CD4-positive, alpha-beta T cell treated with Interleukin-15 for 4 hours (primary cell): ENCODE data around the gene TNFAIP3.
"Not testable (repeated sequence)": the region's sequence is repeated elsewhere in the genome, so short reads cannot be mapped to it uniquely, and the experiment has no call there.

Source experiments
- DNase-seq: peaks from one replicate; pipeline ENCODE4 v3.0.0-alpha.2; 2020; ENCODE audit warnings: low spot score

Gene TNFAIP3

DNA sequence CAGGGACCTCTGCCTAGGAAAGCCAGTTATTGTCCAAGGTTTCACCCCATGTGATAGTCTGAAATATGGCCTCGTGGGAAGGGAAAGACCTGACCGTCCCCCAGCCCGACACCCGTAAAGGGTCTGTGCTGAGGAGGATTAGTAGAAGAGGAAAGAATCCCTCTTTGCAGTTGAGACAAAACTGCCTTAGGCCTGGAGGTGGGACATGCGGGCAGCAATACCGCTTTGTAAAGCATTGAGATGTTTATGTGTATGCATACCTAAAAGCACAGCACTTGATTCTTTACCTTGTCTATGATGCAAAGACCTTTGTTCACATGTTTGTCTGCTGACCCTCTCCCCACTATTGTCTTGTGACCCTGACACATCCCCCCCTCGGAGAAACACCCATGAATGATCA, 22.3 kb upstream of the TNFAIP3 start:
- not testable (repeated sequence) for DNase-seq

DNA sequence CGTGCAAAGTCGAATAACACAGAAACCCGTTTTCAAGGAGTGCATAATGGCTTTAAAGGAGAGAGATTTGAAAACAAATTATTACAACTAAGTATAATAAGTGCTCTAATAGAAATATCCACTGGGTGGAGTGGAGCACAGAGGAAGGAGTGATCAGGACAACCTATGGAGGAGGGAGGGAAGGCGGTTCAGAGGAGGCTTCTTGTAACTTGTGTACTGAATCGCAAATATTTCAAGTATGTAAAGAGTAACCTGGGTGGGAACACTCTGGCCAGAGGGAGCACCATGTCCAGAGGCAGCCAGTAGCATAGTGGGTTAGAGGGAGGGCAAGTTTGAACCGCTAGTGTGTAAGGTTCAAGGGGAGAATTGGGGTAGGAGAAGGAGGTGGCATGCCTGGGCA, 21.6 kb upstream of the TNFAIP3 start:
- no peak for DNase-seq

DNA sequence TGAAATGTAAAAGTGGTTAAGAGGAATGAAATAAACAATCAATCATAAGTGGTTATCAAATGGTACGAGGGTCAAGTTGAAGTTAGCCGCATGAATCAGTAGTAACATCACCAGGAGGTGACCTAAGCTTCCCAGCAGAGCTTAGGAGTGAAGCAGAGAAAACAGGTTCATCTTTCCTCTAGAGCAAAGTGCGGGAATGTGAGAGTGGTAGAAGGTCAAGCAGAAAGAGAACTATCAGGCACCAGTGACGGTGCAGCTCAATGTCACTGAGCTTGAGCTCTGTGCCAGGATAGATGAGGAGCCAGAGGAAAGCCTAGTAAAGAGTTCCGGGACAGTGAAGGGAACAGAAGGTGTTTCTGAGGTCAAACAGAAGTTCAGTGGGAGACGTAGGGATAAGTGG, 20.8 kb upstream of the TNFAIP3 start:
- no peak for DNase-seq

DNA sequence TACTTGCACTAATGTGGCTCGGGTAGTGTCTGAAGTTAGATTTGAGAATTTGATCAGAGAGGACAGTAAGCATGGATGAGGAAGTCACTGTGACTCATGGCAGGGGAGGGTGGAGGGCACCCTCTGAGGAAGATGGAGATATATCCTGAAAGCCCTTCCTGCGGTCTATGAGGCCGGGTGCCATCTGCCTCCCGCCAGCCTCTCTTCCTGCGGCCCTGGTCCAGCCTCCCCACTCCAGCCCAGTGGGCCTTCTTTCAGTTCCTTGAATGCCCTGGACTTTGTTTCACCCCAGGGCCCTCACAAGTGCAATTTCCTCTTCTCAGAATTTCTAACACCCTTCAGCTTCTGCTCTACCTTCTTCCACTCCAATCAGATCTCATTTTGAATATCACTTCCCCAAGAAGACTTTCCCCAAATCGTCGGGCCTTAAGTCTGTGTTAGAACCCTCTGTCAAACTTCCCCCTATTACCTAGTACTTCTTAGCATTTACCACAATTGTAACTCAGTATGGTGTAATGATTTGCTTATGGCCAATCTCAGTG, 20.2 kb upstream of the TNFAIP3 start:
- DNase-seq, result no peak

DNA sequence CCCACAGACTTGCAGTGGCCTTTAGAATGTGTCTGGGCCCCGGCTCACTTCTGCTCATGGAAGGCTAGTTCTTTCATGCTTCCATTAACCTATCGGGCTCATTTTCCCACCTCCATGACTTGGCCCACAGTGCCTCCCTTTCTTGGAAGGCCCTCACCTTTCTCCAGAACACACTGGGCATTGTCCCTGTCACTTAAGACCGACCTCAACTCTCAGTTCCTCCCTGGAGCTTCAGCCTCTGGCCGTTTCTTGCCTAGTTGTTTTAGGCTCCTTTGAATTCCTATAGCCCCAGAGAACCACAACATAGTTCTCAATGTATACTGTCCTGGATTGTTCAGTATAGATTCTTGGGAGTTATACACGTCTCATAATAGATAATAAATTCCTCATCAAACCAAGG, 19.3 kb upstream of the TNFAIP3 start:
- no peak for DNase-seq

DNA sequence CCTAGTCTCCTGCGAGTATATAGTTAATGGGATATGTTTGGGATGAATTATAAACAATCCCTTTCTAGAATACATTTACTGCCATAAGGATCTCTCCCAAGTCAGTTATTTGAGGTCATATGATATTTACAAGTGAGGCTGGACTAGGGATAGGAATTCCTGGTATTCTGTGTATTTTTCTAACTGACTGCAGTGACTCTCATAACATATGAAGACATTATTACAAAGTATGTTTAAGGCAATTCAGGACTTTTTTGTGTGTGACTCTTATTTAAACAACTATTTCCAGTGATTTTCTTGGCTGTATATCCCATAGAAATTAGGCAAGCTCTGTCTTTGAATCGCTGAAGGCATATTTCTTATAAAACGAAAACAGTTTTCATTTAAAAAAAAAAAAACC, 18.4 kb upstream of the TNFAIP3 start:
- no peak for DNase-seq

DNA sequence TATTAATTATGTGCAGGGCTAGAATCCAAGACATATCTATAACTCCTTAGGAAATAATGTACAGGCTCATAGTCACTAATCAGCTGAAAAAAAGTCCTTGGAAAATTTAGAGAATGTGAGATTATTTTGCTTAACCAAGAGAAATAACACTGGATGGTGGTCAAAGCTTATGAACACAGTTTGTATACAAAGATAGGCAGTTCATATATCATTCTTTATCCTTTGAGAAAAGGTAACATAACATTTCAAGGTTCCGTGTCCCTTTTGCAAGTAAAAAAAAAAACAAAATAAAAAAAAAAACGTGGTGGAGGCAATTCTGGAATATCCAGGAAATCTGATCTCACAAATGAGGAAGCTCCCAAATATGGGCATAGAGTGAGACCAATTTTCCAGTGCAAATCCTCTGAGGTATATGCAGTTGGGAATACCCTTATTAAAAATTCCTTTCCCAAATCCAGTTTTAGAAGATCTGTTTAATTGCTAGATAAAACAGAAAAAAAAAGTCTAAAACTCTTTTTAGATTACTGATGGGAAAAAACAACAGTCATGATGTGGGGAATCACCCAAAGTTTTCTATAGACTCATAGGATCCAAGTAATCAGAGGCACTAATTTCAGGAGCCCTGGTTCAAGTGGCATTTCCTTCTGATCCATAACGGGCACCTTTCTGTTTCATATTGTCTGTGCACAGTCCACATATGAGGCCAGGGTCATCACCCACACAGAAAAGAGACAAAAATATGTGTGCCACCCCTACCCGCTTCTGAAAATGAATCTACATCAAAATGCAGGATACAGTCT, 17.7 kb upstream of the TNFAIP3 start:
- DNase-seq, result no peak

DNA sequence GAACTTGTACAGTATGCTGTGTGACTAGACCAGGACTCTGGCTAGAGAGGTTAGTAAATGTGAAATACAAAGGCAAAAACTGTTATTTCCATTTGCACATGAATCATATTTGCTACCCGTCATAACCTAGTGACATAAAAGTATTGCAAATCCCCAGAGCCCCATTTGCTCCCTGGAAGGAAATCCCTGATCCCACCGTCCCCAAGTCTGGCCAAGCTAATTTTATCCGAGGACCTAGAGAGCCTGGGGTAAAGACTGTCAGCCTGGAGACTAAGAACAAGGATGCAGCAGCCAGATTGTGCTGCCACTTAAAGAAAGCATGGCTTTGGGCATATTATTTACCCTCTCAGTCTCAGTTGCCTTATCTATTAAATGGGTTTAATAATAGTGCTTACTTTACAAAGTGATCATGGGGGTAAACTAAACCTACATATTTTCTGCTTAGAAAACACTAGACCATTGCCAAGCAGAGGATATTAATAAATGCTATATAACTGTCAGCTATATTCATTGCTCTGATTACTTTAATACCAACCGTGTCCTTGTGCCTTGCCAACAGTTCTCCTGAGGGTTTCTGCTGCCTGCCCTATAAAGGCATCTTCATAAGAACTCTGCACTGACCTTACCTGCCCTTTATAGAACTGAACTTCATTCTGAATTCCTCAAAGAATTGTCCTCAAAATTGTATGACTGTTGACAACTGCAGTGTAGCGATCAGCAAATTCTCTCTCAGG, 16.9 kb upstream of the TNFAIP3 start:
- no peak for DNase-seq

DNA sequence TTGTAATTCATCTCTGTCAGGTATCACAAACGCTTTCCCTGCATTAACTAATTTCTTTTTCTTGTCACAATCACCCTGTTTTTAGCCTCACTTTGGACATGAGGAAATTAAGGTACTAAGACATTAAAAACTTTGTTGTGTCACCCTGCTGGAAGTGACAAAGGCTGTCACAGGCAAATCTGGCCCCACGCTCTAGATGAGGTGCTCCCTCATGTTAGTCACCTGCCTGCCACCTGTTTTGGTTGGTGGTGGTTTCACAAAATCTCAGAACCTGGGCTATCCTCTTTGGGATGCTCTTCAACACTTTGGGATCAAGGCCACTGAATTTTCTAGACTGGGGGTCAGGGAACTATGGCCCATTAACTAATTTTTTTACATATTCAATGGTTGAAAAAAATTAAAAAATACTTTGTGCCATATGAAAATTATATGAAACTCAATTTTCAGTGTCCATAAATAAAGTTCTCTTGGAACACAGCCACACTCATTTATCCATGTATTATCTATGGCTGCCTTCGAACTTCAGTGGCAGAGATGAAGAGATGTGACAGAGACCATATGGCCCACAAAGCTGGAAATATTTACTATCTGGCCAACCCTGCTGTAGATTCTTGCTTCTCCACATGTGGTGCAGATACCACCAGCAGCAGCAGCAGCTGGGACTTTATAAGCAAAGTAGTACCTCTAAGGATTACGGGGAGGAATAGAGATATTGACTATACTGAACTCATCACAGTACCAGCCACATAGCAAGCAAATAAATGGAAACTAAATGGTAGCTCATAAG, 16.1 kb upstream of the TNFAIP3 start:
- no peak for DNase-seq

DNA sequence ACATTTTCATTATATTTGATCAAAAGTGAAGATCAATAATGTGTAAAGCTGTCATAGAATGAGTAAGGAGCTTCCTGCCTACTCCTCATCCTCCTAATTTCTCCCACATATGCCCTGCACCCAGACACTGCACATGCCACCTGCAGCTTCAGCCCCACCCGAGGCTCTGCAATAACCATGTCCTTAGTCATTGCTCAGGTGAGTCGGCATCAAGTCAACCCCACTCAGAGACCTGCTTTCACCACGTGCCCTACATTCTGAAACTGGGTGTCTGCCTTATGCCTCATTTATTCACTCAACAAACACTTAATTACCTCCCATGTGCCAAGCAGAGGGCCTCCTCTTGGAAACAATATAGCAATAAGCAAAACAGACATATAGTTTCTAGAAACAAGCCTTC, 15.4 kb upstream of the TNFAIP3 start:
- DNase-seq, result no peak

DNA sequence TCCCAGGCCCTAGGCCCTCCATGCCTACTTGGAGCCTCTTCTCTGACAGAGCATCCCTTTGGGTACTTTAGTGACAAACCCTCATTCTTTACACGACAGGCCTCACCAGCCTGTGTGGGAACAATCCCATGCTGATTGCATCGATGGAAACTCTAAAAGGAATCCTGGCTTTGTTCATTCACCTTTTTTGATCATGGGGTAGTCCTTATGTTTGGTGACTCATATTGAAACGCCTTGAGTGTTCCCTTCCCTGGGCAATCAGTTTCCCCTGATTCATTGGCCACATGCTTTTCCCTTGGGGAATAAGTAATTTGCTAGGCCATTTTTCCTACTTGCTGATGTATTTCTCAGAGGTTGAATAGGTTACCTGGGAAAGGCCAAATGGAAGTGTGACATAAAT, 14.7 kb upstream of the TNFAIP3 start:
- DNase-seq, result no peak

DNA sequence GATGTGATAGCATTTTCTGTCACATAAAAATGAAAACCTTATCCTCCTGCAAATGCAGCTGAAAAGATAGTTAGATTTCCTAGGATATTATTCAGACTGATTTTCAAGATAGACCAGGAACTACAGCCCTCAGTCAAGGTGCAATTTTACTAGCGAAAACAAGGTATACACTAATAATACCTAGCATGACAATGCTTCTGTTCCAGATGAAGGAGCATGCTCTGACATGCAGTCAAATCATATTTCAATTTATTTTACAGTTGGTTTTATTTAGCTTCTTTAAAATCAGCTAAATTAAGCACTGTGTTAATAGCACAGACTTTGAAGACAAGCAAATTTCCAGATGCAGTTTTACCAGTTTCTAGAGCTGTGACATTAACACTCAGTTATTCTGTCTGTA, 14.2 kb upstream of the TNFAIP3 start:
- no peak for DNase-seq

DNA sequence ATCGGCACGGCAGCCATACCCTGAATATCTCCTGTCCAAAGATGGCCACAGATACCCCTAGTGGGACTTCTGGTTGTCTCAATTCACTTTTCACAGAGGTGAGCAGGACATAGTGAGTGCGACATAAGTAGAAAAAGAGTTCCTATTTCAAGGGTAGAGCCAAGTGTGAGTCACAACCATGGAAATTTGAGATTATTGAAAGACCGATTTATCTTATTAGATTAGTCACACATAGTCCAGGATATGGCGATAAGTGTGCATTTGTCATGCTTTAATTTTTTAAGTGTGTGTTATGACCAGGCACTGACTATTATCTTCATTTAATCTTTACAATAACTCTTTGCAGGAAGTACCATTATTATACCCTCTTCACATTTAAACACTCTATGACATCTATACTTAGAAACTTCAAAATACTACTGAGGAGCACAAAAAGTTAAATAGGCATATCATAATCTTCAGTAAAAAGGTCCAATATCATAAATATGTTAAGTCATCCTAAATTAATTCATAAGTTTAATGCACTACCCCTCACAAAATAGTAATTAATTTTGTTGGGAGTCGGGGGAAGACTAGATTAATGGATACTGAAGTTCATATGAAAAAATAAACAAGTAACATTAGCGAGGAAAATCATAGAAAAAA, 13.4 kb upstream of the TNFAIP3 start:
- DNase-seq, result no peak

DNA sequence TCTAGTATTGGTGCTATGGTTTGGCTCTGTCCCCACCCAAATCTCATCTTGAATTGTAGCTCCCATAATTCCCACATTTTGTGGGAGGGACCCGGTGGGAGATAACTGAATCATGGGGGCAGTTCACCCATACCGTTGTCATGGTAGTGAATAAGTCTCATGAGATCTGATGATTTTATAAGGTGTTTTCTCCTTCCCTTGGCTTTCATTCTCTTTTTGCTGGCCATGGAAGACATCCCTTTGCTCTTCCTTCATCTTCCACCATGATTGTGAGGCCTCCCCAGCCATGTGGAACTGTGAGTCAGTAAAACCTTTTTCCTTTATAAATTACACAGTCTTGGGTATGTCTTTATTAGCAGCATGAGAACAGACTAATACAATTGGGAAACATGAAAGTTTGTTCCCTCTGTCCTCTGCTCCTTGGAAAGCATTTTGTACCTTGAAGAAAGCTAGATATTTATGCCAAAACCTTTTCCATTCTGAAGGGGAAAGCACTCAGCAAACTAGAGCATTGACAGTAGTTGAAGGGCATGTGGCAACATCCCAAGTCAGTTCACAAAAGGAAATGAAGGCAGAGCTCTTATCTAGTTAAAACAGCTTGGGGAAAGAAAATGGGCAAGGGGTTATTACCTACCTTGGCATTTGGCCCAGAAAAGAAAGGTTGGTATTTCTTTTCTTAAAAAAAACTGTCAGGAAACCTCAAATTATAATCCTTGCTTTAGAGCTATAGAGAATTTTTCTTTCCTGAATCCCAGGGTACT, 10.7 kb upstream of the TNFAIP3 start:
- DNase-seq, result no peak

DNA sequence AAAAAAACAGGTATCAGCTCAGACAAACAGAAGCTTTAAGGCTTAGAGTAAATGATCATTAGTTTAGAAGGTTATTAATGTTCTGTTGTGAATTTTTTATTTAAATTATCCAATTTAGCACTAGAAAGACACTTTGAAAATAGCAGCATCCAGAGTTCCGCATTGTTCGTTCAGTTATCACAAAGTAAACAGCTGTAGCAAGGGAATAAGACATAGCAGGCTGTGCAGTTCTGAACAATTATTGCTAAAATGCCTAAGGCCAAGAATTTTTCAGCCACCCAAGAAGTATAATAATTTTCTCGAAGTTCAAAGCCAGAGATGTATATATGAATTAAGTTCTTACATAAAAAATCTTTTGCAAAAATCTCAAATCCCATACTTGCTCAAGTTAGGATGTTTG, 8.0 kb upstream of the TNFAIP3 start:
- no peak for DNase-seq

DNA sequence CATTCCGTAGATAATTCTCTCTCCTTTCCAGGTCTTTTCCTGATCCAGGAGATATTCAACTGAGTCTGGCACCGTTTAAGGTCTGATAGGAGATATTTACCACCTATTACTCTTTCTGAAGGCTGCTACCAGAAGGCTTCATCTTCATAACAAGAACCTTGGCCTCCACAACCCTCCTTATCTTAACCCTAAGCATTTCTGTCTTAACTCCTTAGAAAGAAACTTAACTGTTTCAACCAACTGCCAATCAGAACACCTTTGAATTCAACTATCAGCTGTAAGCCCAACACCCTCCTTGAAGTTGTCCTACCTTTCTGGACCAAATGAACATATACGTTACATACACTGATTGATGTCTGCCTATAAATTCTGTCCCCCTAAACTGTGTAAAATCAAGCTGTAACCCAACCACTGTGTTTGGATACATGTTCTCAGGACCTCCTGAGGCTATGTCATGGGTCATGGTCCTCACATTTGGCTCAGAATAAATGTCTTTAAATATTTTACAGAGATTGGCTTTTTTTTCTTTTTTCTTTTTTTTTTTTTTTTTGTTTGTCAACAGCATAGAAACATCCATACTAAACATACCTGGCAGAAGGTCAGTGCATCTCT, 6.6 kb upstream of the TNFAIP3 start:
- DNase-seq, result no peak

DNA sequence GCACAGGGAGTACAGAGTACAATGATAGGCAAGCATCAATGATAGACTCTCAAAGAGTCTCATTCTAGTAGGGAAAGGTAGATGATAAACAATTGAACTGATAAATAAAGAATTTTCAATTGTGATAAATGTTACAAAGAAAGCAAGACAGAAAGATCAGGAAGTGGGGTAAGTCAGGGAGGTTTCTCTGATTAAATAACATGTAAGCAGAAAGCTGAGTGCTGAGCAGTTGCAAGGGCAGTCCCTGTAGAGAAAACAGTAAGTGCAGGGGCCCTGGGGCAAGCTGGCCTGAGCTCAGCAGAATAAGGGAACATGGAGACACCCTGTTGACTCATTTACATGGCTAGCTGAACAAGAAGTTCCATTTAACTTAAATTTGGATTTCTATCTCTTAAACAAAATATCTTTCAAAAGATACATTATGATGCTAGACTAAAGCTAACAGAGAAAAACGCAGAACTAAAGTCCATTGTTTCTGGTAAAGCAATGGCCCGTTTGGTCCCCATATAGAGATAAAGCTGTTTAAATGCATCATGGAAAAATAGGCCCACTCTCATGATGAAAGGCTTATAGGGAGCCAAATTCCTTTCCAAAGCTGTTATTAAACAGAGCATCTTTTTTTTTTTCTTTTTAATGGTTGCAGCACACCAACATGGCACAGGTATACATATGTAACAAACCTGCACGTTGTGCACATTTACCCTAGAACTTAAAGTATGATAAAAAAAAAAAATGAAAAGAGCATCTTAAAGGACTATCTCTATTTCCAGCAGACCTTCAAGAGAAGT, 5.3 kb upstream of the TNFAIP3 start:
- DNase-seq, result no peak

DNA sequence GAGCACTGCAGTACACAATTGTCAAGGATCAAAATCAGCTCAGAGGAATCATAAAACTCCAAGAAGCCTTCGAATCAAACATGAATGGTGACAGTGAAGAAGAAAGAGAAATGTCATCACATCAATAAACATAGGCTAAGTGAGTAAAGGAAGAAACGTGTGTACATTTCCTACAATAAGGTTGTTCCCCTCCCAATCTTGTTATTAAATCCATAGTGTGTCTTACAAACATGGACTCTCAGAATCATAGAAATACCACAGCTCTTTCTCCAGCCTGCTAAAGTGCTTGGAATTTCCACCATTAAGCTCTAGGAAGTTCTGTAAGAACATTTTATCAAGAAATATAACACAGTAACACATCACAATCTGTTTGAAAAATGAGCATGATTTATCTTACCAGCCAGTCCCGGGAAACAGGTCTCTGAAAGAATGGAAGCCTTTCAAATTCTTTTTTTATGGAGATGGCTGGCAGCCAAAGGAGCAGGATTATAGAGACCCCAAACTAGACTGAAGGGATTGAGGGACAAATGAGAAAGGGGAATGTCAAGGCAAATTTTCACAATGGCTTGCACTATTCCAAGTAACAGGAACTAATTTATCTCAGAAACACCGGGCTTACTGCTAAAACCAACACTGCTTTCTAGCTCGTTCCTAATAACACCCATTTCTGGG, 4.5 kb upstream of the TNFAIP3 start:
- no peak for DNase-seq

DNA sequence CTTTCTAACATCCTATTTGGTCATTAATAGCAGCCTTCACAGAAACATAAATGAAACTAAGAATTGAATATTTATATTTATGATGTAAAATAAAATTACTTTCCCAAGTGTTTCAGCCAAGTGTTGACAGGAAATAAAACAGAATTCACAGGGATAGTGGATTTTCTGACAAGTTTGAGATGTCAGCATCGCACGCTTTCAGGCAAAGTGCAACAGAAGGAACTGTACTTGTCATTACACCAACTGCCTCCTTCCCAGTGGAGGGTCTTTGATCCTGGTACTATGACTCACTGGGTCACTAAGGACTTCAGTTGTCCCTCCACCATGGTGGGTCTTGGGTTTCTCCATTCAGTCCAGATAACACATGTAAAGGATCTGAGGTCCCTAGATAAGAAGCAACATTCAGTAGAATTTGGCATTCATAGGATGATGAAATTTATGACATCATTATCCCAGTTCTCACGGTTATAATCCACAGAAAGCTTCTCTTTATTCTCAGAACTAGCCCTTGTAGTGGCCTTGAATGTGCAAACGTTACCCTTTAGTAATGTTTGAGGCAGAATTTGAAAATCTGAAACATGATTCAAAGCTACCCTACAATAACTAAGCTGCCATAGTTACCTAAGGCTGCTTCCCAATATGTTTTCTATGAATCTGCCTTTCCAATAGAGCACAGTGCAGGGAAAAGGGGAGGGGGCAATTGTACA, 3.8 kb upstream of the TNFAIP3 start:
- no peak for DNase-seq
